Fibroblast of skin of left quadriceps (primary cell): ENCODE results near the gene TMEM52.

ENCODE experiments used
- DNase-seq, 2 experiments: peaks; one replicate each; pipeline ENCODE4 v3.0.0-alpha.2; 2013; ENCODE audit warnings: low read depth in 2 of 2

The TMEM52 gene

DNA sequence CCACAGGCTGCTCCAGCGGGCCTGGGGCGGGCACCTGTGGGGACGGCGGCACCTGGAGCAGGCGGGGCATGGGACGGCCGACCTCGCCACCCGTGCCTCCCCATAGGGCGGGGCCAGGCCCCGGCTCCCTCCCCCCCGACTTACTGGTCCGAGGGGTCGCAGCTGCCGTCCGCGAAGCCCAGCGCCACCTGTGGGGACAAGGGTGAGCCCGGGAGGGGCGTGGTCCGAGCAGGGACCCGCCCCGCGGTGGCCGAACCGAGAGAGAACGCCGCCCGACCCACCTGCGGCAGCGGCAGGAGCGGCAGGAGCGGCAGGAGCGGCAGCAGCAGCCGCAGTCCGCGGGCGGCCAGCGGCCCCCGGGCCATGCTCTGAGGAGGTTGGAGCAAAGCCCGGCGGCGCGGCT lies at the start of gene TMEM52:
Gene TMEM52 (minus strand): TSS at position 379 of the 403 bp plus-strand sequence. CDS start 14 bp downstream, at position 365.
- no peak for DNase-seq

DNA sequence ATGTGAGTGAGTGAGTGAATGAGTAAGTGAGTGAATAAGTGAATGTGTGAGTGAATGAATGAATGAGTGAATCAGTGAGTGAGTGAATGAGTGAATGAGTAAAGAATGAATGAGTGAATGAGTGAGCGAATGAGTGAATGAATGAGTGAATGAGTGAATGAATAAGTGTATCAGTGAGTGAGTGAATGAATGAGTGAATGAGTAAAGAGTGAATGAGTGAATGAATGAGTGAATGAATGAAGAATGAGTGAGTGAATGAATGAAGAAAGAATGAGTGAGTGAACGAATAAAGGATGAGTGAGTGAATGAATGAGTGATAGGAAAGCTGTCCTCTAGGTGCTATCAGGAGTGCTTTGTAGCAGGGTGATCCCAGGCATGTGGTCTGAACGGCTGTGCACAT lies 48.8 kb upstream of the TMEM52 start:
- DNase-seq = no peak

DNA sequence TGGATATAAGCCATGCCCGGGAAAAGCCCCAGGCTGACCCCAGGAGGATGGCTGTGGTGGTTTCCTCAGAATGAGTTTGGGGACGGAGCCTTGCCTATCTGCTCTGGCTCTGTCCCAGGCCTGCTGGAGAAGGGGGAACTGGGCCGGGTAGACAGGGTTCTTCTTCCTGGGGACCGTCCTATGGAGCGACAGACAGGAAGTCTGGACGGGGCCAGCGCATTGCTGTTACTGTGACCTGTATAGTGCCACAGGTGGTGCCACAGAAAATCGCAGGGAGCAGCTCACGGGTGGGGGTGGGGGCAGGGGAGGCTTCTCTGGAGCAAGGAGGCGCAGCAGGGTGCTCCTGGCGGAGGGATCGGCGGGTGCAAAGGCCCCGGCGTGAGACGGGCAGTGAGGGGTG lies 48.1 kb upstream of the TMEM52 start:
- DNase-seq = no peak

DNA sequence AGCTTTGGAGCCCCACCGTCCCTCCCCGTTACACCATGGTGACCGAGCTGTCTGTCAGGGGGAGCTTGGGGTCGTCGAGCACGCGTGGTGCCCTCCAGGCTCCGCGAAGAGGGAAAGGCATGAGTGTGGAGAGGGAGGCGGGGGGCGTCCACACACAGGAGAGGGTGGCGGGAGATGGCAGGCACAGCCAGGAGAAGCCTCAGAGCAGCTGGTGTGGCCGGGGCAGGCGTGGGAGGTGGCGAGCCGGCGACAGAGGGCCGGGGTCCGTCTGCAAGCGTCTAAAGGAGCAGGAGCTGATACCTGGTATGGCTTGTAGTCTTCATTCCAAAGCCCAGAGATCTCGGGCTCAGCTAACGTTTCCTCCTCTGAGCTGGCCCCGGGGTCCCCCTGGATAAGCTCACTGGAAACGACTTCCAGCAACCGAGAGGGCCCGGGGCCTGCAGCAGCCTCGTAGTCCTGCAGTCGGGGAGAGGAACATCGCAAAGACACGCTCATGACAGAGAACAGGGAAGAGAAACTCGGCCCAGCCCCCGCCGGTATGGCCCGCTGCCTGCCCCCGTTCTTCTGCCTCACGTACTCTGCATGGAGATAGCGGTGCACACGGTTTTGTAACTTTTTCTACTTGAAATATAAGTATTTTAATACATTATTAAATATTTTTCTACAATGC lies 47.1 kb upstream of the TMEM52 start:
- DNase-seq = no peak

DNA sequence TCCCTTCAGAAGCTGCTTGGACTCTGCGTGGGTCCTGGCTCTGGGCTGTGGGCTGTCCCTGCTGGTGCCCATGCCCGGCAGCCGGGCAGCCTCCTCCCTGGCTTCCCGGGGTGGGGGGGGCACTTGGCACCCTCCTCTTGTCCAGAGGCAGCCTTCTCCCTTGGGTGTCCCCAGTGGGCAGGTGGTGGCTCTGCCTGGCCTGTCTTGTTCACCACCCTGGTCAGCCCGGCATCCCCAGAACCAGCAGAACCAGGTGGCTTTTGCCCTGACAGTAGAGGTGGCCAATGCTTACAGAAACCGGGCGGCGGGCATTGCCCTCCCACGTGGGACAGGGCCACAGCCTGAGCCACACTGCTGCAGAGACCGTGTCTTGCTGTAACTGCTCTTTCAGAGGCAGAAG lies 46.5 kb upstream of the TMEM52 start:
- no peak for DNase-seq

DNA sequence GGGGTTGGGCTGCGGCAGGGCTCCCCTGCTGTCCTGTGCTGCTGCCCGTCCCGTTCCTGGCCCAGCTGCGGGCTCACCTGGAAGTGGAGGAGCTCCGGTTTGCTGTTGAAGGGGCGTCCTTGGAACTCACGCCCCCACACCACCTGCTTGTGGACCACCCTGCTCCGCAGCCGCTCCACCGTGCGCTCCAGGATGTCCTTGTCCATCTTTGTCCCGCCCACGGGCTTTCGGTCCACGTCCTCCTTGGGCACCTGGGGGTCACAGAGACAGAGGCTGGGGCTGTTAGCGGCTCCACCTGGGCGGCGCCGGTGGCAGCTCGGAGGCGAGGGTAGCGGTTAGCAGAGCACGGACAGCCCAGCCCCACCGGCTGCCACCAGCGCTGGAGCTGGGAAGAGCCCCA lies 45.7 kb upstream of the TMEM52 start:
- DNase-seq = no peak

DNA sequence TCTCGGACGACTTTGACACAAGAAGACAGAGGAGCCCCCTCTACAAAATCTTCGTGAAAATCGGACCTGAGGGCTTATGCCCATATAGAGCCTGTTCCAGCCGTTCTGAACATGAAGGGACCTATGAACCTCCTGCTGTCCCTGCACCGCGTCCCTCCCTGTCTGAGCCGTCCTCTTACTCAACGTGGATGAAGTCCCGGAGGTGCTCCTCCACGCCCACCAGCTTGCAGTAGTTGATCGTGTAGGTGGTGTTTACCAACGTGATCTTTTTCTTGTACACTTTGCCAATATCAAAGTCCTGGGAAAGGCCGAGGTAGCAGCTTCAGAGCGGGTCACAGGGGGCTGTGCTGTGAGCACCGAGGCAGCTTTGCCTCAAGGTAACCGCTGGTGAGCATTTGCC lies 44.5 kb upstream of the TMEM52 start:
- no peak for DNase-seq

DNA sequence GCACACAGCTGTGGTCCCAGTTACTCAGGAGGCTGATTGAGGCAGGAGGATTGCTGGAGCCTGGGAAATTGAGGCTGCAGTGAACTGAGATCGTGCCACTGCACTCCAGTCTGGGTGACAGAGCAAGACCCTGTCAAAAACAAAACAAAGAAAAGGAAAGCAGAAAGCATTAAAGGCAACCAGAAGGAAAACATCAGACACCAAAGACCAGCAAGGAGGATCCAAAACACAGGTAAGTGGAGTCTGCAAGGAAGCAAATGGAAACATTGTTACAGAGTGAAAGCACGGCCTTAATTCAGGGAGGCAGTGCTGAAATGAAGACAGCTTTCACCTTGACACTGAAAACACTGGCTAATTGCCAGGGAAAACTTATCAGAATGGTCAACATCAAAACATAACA lies 43.7 kb upstream of the TMEM52 start:
- no peak for DNase-seq

DNA sequence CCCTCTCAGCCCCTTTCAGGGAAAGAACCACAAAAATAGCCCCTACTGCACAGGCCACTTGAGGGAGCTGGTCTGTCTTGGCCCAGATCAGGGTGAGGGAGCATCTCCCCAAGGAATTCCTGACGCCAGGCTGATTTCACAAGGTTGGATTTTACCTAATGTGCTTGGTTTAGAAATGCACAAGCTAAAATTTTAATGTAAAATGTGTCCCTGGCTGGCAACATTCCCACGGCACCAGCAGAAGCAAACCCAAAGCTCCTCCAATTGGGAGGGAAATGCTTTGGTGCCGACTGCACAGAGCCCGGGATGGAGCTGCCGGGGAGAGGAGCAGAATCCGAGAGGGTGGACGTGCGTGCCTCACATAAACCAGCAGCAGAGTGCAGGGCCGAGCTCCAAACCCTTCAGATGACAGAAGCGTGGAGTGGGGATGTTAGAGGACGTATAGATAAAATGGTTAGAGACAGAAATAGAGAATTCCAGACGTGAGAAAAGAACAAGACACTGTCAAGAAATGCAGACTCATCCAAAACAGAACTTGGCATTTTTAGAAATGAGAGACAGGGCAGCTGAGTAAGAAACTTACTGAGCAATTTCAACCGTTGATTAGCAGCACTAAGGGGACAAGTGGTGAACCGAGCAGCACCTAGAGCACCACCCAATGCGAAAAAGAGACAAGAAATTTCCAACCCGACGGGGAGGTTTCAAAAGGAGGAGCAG lies 41.6 kb upstream of the TMEM52 start:
- no peak for DNase-seq

DNA sequence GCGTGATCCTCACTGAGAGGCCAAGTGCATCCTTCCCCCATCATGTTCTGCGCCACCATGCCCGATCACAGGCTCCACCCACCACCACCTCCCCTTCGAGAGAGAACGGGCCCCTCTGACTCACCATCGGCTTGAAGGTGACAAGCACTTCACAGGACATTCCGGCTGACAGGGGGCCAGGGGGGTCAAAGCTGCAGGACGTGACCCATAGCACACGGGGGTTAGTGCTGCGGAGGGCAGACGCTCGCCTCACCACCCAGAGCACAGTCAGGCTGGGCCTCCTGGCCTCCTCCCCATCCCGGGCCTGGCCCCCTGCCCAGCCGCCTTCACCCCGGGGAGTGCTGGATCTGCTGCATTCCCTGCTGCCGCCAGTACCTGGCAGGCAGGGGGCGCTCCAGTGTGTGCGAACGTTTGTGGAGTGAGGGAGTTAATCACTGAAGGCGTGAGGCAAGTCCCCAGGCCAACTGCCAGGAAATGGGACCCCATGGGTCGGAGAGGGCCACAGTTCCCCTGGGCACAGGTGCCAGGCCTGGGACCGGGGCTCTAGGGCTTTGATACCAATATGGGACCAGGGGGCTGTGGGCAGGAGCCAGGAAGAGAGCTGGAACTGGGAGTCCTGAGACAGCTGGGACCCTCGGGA lies 40.9 kb upstream of the TMEM52 start:
- DNase-seq = peak; percentile 34 to 42

DNA sequence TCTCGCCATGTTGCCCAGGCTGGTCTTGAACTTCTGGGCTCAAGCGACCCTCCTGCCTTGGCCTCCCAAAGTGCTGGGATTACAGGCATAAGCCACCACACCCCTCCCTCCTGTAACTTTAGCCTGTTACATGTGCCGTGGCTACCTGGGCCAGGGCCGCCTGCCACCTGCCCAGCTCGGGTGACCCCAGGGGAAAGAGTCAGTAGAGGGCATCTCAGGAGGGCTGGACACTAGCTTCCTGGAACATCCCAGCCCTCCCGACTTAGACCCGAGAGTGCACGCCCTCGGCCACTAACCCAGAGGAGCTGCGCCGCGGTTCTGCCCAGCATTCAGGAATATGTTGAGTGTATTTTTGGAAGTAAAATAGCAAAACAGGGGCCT lies 40.4 kb upstream of the TMEM52 start:
- no peak for DNase-seq

DNA sequence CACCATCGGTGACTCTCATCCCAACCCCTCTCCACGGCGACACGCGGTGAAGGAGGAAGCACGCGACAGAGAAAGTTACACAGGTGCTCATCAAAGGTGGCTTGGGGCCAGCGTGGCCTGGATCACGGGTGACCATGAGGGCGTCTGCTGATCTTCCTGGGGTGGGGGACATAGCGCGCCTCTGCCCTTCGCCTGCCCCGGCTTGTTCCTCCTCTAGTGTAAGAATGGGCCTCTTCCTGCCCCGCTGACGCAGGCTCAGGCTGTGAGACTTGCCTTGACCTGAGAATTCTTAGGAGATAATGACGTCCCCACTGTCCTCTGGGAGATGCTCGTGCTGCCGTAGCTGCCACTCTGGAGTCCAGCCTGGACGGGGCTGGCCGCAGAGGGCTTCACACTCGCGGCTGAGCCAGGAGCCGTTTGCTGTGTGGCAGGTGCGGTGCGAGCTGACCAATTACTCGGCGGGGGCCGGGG lies 39.0 kb upstream of the TMEM52 start:
- no peak for DNase-seq

DNA sequence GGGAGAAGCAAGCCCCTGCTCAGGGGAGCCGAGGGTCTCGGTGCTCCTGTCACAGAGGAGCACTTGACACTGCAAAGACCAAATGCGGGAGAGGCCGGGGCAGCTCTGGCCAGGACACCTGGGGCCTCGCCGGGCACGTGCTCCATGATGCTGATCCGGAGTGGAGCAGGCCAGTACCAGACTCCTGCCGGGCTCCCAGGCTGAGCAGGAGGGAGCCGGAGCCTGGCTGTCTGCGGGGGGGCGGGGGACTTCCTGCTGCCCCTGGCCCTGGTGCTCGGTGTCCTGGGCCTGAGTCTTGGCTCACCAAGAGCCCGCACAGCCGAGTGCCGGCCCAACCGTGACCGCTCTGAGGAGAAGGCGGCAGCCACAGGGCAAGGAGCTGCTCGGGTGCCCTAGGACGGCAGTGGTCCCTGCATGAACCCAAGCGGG lies 38.5 kb upstream of the TMEM52 start:
- no peak for DNase-seq

DNA sequence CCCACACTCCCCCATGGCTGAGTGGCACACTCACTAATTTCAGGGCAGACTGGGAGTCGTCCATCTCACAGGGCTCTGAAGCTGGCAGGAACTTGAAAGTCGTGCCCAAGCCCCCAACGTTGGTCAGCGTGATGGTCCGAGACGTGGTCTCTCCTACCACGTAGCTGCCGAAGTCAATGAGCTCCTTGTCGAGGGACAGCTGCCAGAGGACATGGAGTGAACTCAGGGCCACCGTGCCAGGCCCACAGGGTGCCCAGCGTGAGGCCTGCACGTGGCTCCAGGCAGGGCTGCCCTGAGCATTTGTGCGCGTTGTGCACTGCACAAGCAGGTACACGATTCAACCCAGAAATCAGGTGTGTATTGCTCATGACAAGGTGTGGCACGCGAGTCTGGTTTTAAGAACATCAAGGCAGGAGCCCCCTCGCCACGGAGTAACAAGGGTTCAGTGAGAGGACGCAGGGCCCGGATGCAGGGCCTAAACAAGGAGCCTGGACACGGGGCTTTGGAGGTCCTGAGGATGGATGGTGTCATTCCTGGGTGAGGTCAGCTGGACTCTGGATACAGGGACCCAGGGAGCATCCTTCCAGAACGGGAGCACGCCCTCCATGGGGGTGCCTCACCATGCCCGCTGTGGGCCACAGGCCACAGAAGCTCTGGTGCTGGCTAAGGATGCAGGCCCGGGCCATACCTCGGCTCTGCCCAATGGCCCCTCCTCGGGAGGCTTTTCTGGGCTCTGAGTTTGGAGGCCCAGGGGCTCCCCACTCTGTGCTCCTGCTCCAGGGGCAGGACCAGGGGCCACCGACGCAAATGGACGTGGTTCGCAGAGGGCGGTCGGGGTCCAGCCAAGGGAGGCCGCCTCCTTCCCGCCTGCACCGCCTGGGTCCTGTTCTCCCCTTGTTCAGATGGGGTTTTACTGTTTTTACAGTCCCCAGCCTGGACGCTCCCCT lies 37.8 kb upstream of the TMEM52 start:
- DNase-seq = no peak

DNA sequence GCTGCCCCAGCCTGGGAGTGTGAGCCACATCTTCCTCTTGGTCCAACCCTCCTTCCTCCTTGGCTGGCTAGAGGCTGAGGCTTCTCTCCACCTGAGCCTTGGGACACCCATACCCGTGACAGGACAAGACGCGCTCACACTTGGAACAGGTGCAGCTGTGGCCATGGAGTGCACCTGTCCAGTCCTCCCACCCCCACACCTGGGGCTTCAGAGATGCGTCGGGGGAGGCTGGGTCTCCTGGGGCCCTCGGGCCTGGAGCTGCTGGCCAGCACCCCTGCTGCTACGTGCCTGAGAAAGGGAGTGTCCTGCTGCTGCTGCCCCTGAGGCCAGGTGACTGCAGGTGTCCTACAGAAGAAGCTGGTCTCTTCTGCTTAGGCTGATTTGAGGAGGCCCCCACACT lies 37.0 kb upstream of the TMEM52 start:
- no peak for DNase-seq

DNA sequence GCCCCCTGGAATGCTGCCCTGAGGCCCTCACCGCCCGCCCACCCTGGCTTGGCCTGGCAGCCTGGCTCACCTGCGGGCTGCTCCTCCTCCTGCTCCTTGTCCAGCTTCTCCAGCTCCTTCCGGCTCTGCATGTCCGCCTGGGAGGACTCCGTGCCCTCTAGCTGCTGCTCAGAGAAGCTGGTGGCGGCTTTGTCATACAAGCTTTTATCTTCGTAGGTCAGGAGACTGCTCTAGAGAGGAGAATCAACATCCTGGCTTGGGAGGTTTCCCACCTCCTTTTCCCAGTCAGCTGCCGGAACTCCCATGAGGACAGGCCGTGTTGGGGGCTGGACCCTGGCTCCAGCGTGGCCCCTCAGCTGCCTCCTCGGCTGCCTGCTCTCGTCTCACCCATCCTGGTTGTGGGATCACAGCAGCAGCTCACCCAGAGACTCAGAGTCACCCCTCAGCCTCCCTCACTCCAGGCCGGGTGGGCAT lies 36.6 kb upstream of the TMEM52 start:
- no peak for DNase-seq

DNA sequence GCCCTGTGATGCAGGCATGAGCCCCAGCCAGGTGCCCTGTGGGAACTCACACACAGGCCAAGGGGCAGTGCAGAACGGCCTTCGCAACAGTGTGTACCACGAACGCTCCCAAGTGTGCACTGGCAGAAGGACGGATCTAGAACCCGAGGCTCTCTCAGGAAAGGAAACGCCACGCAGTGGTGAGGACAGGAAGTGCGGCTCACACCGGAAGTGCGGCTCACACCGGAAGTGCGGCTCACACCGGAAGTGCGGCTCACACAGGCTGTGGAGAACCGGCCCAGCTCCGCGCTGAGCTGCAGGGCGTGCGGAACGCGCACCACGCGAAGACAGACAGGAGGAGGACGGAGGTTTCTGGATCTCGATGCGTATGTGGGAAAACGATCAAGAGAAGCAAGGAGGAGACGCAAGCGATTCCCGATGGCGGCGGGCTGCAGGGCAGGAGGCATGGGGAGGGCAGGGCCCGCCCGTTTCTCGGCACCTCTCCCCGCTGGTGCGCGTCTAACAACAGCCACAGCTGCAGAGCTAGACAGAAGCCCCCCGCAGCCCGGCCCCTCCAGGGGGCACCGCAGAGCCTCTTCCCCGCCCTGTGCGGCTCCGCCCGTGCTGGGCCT lies 35.9 kb upstream of the TMEM52 start:
- no peak for DNase-seq

DNA sequence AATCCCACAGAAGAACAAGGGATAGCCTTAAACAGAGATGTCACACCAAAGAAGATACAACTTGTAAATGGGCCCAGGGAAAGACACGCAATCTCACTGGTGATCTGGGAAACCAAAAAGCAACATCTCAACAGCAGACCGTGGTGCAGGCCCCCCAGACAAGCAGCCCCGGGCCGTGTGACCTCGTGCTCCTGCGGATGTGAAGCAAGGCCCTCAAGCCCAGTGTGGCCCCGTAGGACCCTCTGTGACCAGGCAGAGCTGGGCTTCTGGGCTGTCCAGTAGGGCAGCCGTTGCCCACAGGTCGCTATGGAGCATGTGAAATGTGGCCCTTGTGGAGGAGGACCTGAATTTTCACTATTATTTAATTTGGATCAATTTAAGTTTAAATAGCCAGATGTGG lies 34.9 kb upstream of the TMEM52 start:
- no peak for DNase-seq

DNA sequence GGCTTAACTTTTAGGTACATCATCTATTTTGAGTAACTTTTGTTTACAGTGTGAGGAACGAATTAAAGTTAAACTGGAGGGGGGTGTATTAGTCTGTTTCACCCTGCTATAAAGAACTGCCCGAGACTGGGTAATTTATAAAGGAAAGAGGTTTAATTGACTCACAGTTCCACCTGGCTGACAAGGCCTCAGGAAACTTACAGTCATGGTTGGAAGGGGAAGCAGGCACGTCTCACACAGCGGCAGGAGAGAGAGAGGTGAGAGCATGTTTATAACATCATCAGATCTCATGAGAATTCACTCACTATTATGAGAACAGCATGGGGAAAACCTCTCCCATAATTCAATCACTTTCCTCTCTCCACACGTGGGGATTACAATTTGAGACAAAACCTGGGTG lies 31.9 kb upstream of the TMEM52 start:
- DNase-seq = no peak

DNA sequence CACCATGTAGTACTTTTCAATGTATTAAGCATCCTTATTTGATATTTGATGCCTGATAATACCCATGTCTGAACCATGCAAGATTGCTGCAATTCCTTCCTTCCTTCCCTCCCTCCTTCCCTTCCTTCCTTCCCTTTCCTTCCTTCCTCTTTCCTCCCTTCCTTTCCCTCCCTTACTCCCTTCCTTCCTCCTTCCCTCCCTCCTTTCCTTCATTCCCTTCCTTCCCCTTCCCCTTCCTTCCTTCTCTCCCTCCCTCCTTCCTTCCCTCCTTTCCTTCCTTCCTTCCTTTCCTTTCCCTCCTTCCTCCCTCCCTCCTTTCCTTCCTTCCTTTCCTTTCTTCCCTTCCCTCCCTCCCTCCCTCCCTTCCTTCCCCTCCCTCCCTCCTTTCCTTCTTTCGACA lies 29.7 kb upstream of the TMEM52 start:
- DNase-seq = no peak

DNA sequence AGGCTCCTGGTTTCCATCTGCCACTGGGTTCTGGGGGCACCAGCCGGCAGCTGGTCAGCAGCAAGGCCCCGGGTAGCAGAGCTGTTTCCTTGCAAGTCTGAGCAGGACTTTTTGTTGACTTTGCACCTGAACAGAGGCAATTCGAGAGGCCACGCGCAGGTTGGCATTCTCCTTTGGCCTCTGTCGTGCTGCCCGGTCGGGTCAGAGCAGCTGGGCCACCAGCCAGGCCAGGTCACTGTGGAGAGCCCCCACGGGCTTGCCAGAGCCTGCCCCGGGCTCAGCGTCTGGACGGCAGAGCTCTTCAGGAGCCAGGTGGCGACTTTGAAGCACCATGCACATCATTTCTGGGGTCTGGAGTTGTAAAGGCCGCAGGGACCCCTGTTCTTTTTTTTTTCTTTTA lies 28.4 kb upstream of the TMEM52 start:
- DNase-seq = no peak
